GM12865 (cell line): ENCODE results near the gene DCPS.

Experiments
- DNase-seq: peaks from one replicate; pipeline ENCODE4 v3.0.0; 2010; ENCODE audit warnings: low read depth
- H3K4me3 ChIP-seq: 2 replicates; pipeline ENCODE4 v1.5.1; 2011; ENCODE audit warnings: mild to moderate bottlenecking, low read depth, low read length, control low read depth
- TF ChIP-seq, protein P1 (sequence below): IDR thresholded peaks from 2 replicates; pipeline ENCODE4 v1.5.1; 2011; ENCODE audit warnings: low read length, control low read depth, low read depth, inconsistent platforms; ENCODE audit not compliant: insufficient read depth; ENCODE audit errors: missing control alignments

Gene DCPS

DNA sequence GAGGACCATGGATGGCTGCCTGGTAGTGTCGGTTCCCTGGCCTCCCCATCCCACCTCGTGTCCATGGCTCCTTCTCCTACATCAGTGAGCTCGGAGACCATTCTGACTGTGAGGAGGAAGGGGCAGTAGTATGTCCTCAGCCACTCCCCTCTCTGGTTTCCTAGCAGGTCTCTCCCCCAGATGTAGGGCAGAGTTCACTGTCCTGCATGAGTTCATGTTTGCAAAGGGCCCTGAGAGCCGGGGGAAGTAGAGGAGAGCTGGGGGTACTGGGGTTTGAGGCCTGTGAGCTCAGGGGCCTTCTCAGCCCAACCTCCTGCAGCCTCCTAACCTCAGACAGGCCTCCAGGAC is 33.2 kb downstream of the DCPS start:
- no peak for DNase-seq
- no peak overlapping the region for H3K4me3 ChIP-seq
- TF ChIP-seq, protein P1, sequence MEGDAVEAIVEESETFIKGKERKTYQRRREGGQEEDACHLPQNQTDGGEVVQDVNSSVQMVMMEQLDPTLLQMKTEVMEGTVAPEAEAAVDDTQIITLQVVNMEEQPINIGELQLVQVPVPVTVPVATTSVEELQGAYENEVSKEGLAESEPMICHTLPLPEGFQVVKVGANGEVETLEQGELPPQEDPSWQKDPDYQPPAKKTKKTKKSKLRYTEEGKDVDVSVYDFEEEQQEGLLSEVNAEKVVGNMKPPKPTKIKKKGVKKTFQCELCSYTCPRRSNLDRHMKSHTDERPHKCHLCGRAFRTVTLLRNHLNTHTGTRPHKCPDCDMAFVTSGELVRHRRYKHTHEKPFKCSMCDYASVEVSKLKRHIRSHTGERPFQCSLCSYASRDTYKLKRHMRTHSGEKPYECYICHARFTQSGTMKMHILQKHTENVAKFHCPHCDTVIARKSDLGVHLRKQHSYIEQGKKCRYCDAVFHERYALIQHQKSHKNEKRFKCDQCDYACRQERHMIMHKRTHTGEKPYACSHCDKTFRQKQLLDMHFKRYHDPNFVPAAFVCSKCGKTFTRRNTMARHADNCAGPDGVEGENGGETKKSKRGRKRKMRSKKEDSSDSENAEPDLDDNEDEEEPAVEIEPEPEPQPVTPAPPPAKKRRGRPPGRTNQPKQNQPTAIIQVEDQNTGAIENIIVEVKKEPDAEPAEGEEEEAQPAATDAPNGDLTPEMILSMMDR, result no peak

DNA sequence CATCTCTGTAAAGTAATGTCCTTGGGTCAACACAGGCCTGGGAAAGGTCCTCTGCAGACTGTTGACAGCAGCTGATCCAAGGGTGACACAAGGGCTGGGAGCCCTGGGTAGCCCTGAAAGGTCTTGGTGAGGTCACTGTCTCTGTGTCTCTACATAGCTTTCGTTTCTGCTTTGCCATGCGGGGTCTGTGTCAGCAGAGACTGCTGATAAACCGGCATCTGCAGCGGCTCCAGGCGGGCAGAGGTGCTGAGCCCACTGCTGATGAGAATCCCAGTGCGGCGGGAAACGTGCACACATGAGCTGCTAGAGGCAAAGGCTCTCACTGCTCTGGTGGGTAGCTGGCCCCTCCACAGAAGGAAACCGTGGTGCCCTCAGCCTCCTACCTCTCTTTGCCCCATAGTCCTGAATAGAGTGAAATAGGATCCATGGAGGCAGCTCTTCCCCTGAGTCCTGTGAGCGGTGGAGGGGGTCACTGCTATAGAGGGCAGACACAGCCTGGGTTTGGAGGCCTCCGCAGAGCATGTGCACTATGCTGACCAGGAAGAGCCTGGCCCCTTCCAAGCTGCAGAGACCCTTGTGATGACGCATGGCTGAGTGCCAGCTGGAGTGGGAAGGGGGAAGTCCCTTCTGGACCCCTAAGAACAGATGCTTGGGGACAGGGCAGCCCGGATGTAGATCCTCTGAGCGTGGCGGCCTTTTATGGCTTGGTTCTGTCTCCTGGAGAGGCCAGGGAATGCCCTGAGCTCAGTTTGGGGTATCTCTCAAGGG is 33.8 kb downstream of the DCPS start:
- TF ChIP-seq, protein P1, result no peak
- peak; percentile 28 for DNase-seq
- no peak overlapping the region for H3K4me3 ChIP-seq

DNA sequence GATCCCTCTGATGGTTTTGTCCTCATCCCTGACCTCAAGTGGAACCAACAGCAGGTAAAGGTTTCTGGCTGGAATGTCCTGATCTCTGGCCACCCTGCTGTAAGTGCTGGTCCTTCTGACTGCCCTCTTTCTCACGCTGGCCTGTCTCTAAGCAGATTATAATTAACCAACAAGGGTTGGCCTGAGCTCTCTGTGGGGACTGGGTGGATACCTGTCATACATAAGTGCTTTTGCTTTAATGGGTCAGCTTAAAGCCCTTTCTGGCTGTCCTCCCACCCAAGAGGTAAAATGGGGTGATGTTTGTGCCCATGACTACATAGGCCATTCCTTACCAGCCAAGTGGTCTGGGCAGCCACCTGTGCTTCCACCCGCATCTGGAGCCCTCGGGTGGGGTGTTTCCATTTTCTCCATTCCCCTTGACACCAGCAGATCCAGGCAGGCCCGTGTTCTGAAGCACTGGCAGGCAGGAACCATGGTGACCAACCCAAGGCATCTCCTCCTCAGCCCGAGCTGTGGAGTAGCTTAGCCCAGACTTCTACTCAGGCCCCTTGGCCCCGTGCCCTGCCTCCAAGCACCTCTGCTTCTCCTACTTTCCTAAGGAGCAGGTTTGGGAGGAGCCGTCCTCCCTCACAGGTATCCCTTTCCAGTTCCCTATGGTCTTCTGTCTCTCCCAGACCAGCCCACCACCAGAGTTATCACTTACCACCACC is 34.6 kb downstream of the DCPS start:
- DNase-seq, result no peak
- TF ChIP-seq, protein P1, result no peak

DNA sequence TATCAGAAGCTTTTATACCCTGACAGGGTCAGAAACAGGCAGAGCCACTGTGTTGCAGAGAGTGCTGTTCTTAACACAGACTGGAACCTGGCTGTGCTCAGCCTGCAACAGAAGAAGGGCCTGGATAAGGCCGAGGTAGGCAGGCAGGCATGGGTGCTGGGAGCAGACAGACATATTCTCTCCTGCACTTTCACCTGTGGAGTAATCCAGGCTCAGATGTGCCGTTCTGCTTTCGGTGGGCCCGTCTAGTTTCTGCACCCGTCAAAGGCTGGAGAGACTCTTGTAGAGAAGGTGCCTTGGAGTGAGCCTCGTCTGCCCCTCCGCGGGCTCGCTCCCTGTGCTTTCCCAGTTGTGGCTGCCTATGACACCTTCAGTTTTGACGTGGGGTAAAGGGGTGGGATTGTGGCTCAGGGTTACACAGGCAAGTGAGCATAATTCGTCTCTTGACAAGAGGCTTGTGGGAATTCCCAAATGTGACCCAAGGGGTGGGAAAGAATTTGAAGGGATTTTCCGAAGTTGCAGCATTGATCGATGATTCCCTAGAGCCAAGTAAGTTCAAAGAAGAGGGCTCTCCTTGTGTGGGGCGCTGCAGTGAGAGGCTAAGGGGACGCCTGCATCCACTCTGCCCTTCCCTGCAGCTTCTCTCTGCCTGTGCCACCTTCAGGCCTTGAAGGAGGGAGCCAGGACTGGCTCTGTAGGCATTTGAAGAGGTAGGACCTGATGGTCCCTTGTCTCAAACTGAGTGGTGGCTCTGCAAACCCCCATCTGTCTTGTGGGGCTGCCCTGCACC is 35.4 kb downstream of the DCPS start:
- no peak overlapping the region for H3K4me3 ChIP-seq
- no peak for DNase-seq
- TF ChIP-seq, protein P1, result no peak

More for the DNA sequence above, 34.6 kb downstream of the DCPS start:
- H3K4me3 ChIP-seq, result no peak overlapping the region

DNA sequence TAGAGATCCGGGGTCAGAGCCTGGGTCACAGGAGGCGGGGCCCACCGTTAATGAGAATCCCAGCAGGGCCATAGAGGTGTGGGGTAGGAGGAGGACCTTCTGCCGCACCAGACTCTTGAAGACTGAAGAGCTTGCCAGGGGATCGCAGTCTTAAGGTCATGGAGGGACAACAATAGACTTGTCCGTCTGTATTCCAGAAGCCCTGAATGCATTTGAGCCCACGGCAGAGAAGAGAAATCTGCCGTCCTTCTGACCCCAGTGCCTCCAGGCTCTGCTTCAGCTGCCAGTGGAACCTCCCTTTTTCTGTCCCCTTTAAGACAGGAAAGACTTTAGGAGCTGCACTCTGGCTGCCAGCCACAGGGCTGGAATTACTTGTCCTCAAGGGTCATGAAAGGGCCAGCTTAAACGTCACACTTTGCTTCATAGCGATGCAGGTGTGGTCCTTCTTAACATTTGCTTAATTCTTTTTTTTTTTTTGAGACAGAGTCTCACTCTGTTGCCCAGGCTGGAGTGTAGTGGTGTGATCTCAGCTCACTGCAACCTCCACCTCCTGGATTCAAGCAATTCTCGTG is 36.1 kb downstream of the DCPS start:
- TF ChIP-seq, protein P1, result no peak
- H3K4me3 ChIP-seq, result no peak overlapping the region
- no peak for DNase-seq

DNA sequence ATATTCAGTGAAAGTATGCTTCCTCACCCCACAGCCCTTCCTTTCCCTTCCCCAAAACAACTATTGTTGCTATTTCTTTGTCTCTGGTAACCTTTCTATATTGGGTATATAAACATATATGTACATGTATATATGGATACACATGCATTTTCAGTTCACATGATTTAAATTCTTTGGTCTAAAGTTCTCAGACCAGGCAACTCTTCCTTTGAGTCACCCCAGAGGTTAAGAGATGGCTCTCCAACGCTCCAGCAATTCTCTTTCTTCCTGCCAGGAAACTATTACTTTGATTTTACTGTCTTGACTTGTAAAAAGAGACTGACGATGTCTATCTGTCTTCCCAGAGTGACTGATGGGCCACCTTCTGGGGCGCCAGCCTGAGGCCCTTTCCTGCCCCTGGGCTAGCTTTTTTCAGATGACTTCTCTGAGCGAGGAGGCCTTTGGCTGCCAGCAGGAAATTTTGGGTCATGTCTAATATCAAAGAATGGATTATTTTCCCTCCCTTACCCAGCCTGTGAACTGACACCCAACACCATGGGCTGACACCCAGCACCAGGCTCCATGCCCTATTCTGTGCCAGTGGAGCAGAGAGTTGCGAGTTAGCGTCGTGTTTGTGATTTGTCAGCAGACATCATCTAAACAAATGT is 37.2 kb downstream of the DCPS start:
- TF ChIP-seq, protein P1, result no peak
- DNase-seq, result peak; percentile 70
- no peak overlapping the region for H3K4me3 ChIP-seq
